ENCODE measurements around the gene NUDT3. TPM values are rescaled to one million over a fixed set of nuclear protein-coding genes. Genes with fewer than 3 reads are reported as not detected.

NUDT3 gene
- total RNA-seq, 4 donors from 2014 or later: 51.6 to 88.7 (median 57.3) TPM

DNA sequence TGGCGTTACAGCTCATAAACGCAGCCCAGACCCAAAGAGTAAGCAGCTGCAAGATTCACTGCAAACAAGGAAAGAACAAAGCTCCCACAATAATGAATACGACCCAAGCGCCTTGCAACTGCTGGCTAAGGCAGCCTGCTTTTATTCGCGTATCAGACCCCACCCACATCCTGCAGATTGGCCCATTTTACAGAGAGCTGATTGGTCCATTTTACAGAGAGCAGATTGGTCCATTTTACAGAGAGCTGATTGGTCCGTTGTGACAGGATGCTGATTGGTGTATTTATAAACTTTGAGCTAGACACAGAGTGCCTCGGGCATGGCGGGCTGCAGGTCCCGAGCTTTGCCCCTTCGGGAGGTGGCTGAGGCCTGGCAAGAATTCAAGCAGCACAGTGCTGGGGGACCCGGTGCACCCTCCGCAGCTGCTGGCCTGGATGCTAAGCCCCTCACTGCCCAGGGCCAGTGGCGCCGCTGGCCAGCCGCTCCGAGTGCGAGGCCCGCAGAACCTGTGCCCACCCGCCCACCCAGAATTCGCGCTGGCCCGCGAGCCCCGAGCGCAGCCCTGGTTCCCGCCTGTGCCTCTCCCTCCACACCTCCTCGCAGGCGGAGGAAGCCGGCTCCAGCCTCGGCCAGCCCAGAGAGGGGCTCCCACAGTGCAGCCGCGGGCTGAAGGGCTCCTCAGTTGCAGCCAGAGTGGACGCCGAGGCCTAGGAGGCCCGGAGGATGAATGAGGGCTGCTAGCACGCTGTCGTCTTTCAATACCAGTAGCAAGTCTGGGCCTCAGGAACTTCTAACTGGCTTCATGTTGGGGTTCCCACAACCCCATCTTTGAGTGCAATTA is 44.6 kb upstream of the NUDT3 start:
- no peak overlapping the region for H3K27ac ChIP-seq
- H3K4me1 ChIP-seq: no peaks in the 10 kb centered on the region
- no peak overlapping the region for H3K4me3 ChIP-seq
- TF ChIP-seq POLR2A (IDR thresholded peaks at IDR 0.05): no peak
- TF ChIP-seq EP300 (IDR thresholded peaks at IDR 0.05): no peak
- TF ChIP-seq, protein P1, sequence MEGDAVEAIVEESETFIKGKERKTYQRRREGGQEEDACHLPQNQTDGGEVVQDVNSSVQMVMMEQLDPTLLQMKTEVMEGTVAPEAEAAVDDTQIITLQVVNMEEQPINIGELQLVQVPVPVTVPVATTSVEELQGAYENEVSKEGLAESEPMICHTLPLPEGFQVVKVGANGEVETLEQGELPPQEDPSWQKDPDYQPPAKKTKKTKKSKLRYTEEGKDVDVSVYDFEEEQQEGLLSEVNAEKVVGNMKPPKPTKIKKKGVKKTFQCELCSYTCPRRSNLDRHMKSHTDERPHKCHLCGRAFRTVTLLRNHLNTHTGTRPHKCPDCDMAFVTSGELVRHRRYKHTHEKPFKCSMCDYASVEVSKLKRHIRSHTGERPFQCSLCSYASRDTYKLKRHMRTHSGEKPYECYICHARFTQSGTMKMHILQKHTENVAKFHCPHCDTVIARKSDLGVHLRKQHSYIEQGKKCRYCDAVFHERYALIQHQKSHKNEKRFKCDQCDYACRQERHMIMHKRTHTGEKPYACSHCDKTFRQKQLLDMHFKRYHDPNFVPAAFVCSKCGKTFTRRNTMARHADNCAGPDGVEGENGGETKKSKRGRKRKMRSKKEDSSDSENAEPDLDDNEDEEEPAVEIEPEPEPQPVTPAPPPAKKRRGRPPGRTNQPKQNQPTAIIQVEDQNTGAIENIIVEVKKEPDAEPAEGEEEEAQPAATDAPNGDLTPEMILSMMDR (IDR thresholded peaks at IDR 0.05): no peak
- peaks cover 0 to 5% (median 0%) of the 10 kb centered on the region in 4 donors for H3K9me3 ChIP-seq
- H3K36me3 ChIP-seq: no peaks in the 10 kb centered on the region
- 90% methylated on average over 21 to 27 of the region's 38 CpGs for WGBS, 2 donors
- DNase-seq (ENCODE audit: low spot score in 2 of 2): no peak
- H3K27me3 ChIP-seq: no peaks in the 10 kb centered on the region

GRCh38 chr6:34435916-34436315 is 43.4 kb upstream of the NUDT3 start:
- Histone ChIP-seq H3K27me3 (no peaks in the 10 kb centered on the region), H3K4me3 (no peak overlapping the region), H3K27ac (no peak overlapping the region), H3K4me1 (no peaks in the 10 kb centered on the region), H3K9me3 (peaks cover 0 to 8% (median 0%) of the 10 kb centered on the region in 4 donors), H3K36me3 (no peaks in the 10 kb centered on the region)
- 76 to 85% methylated on average over 5 of the region's 5 CpGs for WGBS, 2 donors
- TF ChIP-seq POLR2A (IDR thresholded peaks at IDR 0.05) (no peak), EP300 (IDR thresholded peaks at IDR 0.05) (no peak)
- DNase-seq (ENCODE audit: low spot score in 2 of 2): no peak

- WGBS, 2 donors: 0% methylated on average over 49 to 57 of the region's 58 CpGs
- H3K27me3 ChIP-seq: no peaks in the 10 kb centered on the region
- peak within 1 kb of the TSS; percentile 65 to 90 (median 86) for H3K27ac ChIP-seq
- H3K36me3 ChIP-seq: peaks cover 4 to 38% (median 18%) of the 10 kb centered on the region in 3 donors
- peaks cover 0 to 40% (median 9%) of the 10 kb centered on the region in 4 donors for H3K4me1 ChIP-seq
- DNase-seq (ENCODE audit: low spot score in 2 of 2): peak; percentile 82 to 84
- peak within 1 kb of the TSS; percentile 57 to 81 (median 70) for H3K4me3 ChIP-seq
- H3K9me3 ChIP-seq: no peaks in the 10 kb centered on the region
- TF ChIP-seq POLR2A (IDR thresholded peaks at IDR 0.05) (peak; percentile 72 to 76), EP300 (IDR thresholded peaks at IDR 0.05) (peak; percentile 85 to 89)
- TF ChIP-seq, protein P1 (IDR thresholded peaks at IDR 0.05): peak in 1 of 5 experiments; percentile 20
Measured at GRCh38 chr6:34425498-34426410, 33.3 kb upstream of the NUDT3 start, which contains the start of gene RPS10. TSS of gene RPS10 (minus strand) at chr6:34426069. CDS start at chr6:34425221, 848 bp downstream.

- Histone ChIP-seq H3K27ac (peak overlapping the region; percentile 27 to 90 (median 86)), H3K36me3 (peaks cover 4 to 44% (median 23%) of the 10 kb centered on the region in 3 donors), H3K4me1 (peaks cover 0 to 40% (median 9%) of the 10 kb centered on the region in 4 donors), H3K9me3 (no peaks in the 10 kb centered on the region), H3K4me3 (peak overlapping the region; percentile 57 to 81 (median 70)), H3K27me3 (no peaks in the 10 kb centered on the region)
- TF ChIP-seq, protein P1 (IDR thresholded peaks at IDR 0.05): no peak
- TF ChIP-seq EP300 (IDR thresholded peaks at IDR 0.05) (no peak), POLR2A (IDR thresholded peaks at IDR 0.05) (no peak)
- DNase-seq (ENCODE audit: low spot score in 2 of 2): no peak
- WGBS, 2 donors: 2 to 4% methylated on average over 10 of the region's 10 CpGs
Measured at GRCh38 chr6:34425132-34425497, 32.6 kb upstream of the NUDT3 start.
